ENCODE results near the gene KCNQ1OT1.

The KCNQ1OT1 gene

DNA sequence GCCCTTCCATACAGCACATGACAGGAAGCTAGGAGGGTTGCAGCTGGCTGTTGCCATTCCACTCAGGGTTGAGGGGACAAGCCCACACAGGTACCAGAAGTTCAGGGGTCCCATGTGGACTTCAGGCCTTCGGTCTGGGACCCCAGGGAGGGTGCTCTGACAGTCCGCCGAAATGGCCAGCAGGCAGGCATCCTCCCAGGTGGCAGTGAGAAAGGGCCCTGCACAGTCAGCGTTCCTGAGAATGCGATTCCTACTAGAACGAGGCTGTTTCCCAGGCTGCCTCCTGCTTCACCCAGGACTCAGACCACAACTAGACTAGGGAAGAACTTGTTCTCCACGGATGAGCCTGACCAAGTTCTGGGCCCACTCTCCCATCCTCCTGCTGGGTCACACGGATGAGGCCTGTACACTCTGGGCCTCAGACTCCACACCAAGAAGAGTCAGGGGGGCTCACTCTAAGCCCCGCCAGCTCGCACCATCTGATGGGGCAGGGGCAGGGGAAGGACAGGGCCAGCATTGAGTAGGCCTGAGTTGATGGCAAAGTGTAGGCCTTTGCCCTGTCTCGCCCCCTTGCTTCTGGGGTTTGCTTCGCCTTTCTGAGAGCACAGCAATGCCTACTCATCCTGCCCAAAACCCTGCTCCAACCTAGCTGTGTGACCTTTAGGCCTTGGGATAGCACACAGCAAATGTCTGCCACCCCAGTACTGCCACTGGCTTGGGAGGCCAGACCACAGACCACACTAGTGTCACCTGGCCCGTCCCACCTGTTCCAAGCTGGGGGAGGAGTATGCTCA lies 14.0 kb downstream of the KCNQ1OT1 start:
- no peak for DNase-seq

DNA sequence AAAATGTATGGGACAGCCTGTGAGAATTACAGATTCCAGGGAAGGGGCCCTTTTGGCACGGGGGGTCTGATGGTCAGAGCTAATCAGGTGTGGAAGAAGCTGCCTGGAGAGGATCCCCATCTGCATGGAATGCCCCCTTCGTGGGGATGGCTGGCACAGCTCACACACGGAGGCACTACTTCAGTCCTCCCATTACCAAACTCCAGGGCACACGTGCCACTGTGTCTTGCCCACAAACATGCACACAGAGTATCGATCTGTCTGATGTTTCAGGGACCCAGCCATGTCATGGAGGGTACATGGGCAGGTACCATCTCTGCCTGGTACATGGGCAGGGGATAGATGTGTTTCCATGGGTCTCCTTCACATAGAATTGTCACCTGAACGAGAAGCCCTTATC lies 14.7 kb downstream of the KCNQ1OT1 start:
- no peak for DNase-seq

DNA sequence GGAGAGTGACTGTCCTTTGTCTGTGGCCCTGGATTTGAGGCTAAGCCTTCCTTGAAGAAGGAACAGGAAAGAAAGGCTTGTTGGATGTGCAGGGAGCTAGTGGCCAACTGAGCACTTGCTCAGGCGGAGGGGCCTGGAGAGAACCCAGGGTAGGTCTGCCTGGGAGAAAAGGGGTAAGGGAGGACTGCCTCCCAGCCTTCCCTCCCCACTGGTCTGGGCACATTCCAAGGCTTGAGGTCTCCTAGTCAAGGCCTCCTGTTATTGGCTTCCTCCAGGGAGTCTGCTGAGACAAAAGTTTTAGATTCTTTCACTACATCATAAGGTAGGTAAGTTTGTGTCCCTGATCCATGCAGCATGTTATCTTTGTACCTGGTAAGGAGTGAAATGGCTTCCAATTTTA lies 15.2 kb downstream of the KCNQ1OT1 start:
- DNase-seq, result no peak

DNA sequence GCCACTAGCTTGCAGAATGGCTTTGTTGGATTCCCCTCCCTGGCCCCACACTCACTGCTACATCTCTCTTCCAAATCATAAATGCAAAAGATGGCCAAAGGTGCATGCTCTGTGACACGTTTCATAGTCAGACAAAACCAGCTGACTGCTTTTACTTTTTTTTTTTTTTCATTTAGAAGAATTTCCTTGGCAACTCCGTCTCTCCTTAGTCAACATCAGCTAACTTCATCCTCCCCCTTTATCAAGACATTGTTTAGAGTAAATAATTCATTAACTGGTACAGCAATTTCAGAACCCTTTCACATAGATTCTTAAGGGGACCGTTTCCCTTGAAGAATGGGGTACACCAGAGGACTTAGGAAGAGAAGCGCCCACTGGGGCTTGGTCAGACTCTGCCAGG lies 16.0 kb downstream of the KCNQ1OT1 start:
- DNase-seq, result no peak

DNA sequence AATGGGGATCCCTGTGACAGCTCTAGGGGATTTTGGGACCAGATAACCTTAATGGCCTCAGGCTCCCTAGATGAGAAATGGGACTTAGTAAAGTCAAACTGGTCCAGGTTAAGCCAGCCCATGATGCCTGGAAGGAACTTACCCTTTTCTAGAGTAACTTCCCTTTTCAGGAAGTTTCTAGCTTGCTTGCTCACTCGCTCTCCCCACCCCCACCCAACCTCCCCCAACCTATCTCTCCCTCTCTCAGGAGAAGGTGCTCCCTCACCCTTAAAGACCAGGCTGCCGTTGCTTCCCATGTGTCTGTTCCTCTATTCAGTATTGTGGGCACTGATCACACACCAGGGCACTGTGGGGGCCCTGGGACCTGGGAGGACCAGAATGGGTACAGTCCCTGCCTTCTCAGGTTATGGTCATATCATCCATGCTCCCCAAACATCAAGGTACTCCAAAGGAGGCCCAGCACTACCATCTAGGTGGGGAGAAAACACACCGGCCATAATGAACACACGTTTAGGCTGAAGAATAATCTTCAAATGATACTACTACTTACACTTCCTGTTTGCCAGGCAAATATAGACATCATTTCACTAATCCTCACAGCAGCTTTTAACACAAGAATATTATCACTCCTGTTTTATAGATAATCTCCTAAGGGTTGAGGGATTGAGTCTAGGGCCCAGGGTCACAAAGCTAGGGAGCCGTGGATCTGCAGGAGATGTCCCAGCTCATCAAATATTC lies 18.2 kb downstream of the KCNQ1OT1 start:
- DNase-seq, result no peak

DNA sequence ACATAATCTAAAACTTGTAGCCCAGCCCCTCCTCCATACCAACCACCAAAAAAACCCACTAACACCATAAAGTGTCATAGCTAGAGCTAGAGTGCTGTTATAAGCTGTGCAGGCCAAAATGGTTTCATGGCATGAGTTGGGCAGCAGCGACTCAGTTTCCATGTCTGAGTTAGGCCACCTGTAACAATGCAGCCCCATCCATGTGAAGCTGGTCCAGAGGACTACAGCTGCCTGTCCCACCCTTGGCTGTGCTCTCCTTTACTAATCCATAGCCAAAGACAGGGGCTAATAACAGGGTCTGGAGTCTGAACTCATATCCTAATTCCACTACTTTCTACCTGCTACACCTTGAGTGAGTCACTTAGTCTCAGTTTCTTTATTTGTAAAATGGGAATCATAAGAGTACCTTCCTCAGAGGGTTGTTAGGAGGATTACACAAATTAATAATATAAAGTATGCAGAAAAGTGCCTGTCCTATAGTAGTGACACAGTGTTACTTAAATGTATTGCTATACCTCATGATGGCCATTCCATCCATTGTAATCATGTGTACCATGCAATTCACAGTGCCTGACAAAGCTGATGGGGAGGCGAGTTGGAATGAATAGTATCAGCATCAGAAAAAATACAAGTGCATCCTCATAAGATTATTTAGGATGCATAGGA lies 20.6 kb downstream of the KCNQ1OT1 start:
- DNase-seq, result no peak

DNA sequence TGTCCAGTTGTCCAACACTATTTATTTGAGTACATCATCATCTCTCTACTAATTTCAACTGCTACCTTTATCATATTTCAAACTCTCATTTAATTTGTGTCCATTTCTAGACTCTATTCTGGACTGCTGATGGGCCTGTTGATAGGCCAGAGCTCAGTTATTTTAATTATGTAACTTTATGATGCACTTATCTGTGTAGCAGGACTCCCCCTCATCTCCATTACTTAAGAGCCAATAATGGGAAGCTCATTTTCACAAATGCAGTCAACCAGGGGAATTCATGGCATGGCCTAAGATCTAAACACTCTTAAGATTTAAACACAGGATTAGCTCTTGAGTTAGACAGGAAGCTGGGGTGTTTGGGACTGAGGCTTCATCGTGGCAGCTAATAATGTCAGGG lies 21.4 kb downstream of the KCNQ1OT1 start:
- DNase-seq, result no peak

DNA sequence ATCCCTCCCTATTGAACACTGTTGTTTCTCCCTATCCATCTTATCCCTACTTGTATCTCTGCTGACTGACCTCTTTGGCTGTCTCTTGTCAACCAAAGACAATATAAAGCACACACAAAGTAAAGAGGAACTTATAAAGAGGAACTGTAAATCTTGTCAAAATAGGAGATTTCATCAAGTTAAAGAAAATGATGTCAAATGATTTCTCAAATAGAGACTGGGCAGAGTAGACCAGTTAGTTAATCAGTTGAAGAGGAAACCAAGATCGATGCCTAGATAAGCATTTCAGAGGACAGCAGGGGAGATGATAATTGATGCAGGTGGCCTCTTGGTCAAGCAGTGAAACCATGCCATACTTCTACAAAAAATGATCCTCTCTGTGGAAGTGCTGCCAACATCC lies 22.7 kb downstream of the KCNQ1OT1 start:
- DNase-seq, result no peak

DNA sequence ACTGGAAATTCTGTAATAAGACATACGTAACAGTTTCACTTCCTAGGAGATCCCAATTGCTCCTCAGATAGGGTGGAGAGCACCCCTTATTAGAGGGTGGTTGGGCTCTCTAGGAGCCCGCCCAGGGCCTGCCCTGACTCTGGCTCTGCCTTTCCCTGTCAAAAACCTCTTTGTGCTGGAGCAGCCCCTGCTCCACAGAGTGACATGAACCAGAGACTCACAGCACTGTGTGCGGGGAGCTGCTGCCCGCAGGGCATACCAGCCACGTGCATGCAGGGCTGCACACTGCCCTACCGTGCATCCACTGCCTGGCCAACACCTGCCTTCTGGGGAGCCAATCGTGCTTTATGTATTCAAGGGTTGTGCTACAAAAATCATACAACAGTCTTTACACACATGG lies 24.3 kb downstream of the KCNQ1OT1 start:
- DNase-seq, result no peak

DNA sequence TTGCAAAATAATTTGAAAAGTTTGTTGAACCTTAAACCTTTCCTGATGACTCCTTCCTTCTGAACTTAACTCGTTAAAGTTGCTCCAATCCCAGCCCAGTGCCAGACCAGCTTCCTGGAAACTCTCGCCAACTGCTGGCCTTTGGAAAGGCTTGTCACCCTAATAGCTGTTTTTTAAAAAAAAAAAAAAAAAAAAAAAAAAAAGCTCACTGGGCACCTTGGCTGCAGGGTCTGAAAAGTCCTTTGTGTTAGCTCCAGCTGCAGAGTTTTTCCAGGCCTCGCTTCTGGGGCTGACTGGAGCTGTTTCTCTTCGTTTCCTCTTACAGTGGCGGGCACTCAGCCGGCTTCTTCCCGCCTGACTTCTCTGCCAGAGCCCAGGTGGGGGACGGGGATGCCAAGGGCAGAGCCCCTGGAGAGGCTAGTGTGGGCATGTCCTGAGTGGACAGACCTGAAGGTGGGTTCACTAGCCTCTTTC lies 25.1 kb downstream of the KCNQ1OT1 start:
- DNase-seq, result no peak

DNA sequence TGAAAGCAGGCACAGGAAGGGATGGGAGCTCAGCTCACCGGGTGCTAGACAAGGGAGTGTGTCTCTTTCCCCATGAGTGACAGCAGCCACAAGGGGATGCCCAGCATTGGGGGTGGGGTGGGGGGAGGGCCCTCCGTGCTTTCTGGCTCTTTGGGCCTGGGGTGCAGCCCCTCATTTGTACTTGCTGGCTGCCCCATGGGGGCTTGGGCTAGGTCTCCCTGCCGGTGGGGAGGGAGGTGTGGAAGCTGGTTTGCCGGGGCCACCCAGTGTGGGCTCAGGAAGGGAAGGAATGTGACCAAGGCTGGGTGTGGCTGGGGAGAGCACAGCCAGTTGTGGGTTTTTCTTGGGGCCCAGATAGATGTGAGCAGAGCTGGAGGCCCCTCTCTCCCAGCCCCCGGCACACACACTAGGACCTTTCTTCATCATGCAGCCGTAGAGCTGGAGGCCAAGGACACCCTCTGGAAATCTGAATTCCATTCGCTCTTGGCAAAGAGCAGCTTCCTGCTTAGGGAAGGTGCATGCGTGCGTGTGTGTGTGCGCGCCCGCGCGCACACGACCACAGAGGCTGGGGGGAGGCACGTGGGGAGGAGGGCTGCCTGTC lies 25.8 kb downstream of the KCNQ1OT1 start:
- no peak for DNase-seq

DNA sequence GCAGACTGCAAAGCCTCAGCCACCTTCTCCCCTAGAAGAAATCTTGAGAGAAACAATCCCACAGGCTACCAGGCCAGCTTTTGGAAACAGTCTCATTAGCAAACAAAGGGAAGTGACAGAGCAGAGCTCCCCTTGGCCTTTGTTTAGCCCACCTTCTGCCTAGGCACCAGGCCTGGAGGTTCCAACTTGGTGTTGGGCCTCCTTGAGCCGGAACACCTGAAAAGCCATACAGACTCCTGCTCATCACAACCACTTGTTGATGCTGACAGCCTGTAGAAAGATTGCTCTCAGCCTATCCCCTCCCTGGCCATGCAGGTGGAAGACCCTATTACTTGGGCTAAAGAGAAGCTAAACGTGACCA lies 26.6 kb downstream of the KCNQ1OT1 start:
- DNase-seq, result no peak

DNA sequence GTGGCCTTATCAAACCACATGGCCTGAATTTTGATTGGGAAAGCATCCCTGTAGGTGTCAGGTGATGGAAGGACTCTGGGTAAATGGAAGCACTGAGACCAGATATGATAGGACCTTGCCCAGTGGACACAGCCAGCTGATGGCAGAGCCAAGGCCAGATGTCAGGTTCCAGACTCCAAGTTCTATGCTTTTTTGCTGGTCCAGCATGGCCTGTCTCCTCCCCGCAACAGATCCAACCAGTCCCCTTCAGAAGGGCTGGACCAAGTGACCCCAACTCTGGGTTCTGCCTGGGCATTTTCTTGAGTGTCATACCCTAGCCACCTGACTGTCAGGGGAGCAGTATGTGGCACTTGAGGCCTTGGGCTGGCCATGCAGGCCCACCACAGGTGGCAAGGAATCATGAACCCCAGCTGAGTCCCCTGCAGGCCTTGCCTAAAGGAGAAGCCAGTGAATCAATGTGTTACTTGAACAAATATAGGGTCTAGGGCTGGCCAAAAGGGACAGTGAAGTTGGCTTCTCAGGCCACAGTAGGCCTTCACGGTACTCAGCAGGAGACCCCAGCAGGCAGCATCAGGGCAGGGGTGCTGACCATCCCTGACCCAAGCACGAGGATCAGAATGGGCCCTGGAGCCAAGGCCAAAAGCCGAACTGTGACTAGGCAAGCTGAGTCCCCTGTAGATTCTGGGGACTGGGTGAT lies 27.1 kb downstream of the KCNQ1OT1 start:
- no peak for DNase-seq

DNA sequence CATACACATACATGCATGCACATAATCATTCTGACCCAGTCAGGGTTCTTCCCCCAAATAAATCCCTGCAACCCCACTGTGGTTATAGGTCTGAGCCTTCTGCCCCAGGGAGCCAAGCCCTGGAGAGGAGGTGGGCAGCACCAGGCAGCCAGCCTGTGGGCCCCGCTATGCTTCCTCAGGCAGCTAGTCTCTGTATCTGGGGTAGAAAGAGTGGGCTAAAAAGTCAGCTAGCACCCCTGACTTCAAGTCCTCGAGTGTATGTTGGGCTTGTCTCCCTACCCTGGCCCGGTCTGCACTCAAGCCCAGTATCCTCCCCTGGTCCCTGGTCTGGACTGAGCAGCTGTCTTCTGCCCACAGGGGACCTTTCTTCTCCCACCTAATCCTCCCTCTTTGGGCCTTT lies 28.0 kb downstream of the KCNQ1OT1 start:
- no peak for DNase-seq

DNA sequence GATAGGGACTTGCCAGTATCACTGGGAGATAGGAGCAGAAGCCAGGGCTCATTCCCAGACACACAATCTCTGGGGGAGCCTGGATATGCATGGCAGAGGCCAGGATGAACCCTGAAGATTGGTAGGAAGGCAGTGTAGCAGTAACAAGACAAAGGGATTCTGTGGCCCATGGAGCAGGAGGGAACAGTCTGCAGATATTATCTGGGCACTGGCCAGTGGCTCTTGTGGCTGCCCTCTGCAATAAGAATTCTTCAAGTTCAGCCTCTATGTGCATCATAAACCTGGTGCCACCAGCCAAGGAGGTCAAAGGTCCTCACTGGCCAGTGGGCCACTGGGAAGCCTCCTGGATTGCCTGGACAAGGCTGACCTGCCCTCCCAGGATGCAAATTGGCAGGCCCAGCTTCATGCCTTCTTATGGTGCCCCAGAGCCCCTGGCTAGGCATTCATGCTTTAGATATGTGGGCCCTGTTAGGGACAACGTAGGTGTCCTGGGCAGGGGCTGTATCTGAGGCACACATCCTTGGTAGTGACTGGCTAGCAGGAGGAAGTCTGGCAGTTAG lies 29.2 kb downstream of the KCNQ1OT1 start:
- no peak for DNase-seq

DNA sequence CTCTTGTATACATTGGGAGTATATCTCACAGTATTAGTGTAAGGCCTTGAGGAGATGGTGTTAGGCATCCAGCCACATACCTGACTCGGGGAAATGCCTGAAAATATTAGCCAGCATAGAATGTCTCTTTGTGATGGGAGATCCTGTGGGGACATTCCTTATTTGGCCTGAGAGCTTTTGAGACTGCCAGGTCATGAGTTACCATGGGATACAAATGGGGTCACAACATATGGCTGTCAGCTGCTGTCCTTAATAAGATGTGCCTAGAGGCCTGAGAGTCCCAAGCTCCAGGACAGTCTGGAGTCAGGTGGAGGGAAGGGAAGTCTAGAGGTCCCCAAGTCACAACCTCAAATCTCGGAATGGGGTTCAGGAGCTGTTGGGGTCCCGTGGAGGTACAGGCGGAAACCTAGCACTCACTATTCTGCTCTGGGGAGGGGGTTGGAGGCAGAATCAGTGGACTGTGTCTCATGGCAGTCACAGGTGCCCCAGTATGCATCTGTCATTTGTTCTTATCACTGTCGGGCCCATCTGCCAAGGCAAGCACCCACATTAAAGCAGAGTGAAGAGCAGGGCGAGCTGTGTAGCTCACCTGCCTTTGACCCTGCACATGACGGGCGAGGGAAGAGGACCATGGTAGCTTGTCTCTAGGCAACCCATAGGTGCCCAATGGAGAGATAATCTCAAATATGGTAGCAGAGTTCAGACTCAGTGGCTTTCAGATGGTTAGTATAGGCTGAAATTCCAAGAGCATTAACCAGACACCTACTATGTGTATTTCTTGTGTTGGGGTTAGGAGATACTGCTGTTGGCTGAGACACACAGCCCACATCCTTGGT lies 29.9 kb downstream of the KCNQ1OT1 start:
- no peak for DNase-seq

DNA sequence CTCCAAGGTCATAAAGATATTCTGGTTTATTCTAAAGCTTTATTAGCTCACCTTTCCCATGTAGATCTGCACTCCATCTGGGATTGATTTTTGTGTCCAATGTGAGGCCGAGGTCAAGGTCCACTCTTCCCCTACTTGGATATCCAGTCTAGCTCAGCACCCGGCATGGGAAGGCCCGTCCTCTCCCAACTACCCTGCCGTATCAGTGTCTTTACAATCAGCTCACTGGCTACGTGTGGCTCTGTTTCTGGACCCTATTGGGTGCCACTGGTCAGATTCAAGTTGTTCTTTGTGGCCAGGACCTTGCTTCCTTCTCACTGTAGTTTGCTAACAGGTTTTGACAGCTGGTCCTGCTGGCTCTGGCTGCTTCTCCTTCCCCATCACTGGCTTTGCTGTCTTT lies 30.9 kb downstream of the KCNQ1OT1 start:
- no peak for DNase-seq

DNA sequence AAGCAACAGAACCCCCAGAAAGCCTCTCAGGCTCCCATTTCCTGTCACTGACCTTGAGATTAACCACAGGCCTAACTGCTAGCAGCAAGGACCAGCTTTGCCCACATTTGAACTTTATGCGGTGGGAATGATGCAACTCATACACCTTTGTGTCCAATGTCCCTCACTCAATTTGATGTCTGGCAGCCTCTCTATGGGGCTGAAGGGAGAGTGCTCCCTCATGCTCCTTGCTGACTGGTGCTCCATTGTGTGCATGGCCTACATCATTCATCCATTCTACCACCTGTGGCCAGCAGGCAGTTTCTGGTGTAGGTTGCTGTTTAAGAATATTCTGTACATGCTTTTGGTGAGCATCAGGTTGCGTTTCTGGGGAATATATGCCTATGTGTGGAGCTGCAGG lies 31.9 kb downstream of the KCNQ1OT1 start:
- DNase-seq, result no peak

DNA sequence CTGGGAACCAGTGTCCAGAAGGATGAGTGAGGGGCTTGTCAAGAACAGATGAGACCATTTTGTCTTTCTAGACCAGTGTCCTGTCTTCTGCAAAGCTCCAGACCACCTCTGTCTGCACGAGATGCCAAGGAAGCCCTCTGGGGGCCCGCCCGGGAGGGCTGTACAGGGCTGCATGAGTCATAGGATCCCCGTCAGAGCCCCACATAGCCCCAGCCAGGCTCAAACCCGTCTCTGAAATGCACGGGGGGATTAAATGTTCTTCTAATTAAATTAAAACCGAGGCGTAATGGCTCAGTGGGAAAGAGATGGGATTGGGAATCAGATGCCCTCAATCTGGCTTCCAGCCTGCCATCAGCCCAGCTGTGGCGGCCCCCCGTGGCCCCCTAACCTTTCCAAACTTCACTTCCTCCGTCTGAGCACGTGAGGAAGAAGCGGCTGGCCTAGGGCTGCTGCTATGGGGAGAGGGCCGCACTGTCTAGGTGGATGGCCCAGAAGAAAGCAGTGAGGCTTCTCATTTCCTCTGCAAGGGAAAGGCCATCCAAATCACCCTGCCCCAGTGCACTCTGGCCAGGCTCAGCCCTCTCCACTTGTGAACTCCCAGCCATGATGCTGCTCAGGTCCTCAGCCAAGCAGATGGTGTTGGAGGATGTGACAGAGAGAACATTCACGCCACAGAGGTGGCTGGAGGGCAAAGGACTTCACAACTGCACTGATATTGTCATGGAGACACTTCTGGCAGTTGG lies 32.8 kb downstream of the KCNQ1OT1 start:
- no peak for DNase-seq

DNA sequence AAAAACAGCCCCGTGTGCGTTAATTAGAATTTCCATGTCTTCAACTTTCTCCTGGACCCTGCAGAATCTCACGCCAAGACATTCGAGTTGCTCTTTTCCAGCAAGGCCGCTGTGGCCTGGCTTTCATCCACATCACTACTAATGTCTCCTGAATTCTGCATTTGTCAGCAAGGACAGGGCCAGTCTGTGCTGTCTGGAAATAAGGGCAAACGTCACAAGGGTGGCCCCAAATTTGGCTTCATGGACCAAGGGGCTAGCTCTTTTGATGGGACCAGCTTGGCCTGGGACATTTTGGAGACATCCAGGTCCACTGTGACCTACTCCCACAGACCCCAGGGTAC lies 33.4 kb downstream of the KCNQ1OT1 start:
- DNase-seq, result no peak
